Measurements from ENCODE around the gene ARL6IP5. TPM values are rescaled to one million over a fixed set of nuclear protein-coding genes. Genes with fewer than 3 reads are reported as not detected.

Gene ARL6IP5
- total RNA-seq, 1 donor from 2014 or later, result 195 TPM

DNA sequence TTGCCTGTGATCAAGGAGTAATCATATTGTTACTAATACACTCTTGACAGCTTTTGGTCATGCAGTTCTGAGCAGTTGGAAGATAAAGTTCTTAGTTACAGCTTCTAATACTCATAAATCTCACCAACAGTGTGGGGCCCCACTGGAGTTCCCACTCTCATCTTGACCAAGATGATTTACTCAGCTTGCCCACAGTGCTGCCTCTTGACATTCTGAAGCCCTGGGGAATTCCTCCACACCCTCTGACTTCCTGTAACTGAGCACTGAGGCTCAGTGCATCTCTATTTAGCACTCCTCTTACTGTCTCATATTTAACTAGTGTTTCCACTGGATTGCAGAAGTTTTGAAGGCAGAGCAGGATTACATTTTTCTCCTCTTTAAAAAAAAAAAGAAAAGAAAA lies 1.9 kb upstream of the ARL6IP5 start:
- DNase-seq (ENCODE audit: missing footprints) (no peak), ATAC-seq (no peak)
- intact Hi-C loops (cut with DNase I), result no loop called here

DNA sequence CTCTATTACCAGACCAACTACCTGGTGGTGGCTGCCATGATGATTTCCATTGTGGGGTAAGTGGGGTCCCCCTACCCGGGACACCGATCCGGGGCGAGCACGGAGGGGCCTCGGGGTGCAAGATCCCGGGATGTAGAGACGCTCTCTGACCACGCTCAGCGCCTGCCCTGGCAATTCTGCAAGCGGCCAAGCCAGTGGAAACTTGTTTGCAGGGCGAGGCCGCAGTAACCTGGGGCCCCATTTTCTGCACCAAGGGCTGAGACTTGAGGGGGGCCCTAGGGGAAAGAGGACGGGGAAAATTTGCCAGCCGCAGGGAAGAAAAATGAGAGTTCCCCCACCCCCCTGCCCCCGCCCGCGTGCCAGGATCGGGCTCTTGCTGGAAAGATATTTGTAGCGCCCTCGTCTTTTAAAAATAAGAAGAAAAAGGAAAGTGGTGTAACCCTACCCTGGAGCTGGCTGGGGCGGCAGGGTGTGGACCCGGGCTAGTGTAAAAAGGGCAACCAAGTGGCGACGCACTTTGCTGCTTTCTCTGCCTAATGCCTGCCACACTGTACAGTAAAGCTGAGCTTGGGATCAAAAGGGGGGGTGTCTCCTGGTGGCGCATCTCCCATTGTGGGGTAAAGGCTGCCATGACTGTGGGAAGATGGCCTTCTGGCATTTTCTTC lies 563 bp downstream of the ARL6IP5 start:
- ATAC-seq, result peak; percentile 46
- intact Hi-C loops (cut with DNase I), result no loop called here

GRCh38 chr3:69085833-69086722 lies 1.3 kb downstream of the ARL6IP5 start:
- intact Hi-C loops (cut with DNase I), result loop anchor here (1.0 kb wide), 1 partner anchor 31 kb away; no protein-coding TSS in a partner anchor
- ATAC-seq, result peak; percentile 75
- DNase-seq (ENCODE audit: missing footprints), result peak; percentile 90

More for the DNA sequence above, 563 bp downstream of the ARL6IP5 start:
- DNase-seq (ENCODE audit: missing footprints), result no peak

- intact Hi-C loops (cut with DNase I), result no loop called here
These were observed 2.5 kb downstream of the ARL6IP5 start for GRCh38 chr3:69087030-69087791.

DNA sequence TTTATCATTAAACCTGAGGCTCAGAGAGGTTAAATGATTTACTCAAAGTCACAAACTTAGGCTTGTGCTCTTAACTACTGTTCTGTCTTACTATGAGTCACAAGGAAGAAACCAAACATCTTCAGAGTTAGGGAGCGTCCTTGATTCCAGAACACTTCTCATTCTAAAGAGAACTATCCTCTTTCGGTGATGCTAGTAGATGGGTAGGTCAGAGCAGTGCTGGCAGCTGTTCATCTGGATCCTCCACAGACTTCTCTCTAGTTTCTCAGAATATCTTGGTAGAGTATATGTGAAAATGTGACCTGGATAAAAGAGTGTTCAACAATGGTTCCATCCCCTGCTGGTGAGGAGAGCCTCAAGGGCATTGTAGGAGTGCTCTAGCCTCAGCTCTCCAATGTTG lies 3.3 kb downstream of the ARL6IP5 start:
- DNase-seq (ENCODE audit: missing footprints), result no peak
- no peak for ATAC-seq
- intact Hi-C loops (cut with DNase I), result no loop called here

More at GRCh38 chr3:69087030-69087791, 2.5 kb downstream of the ARL6IP5 start:
- DNase-seq (ENCODE audit: missing footprints), result no peak
- ATAC-seq, result no peak

- no peak for DNase-seq (ENCODE audit: missing footprints)
- intact Hi-C loops (cut with DNase I), result no loop called here
- no peak for ATAC-seq
These were observed 5.3 kb downstream of the ARL6IP5 start for GRCh38 chr3:69090021-69090420.

- intact Hi-C loops (cut with DNase I), result no loop called here
- ATAC-seq, result no peak
These were observed 6.8 kb downstream of the ARL6IP5 start for GRCh38 chr3:69091389-69092029.

DNA sequence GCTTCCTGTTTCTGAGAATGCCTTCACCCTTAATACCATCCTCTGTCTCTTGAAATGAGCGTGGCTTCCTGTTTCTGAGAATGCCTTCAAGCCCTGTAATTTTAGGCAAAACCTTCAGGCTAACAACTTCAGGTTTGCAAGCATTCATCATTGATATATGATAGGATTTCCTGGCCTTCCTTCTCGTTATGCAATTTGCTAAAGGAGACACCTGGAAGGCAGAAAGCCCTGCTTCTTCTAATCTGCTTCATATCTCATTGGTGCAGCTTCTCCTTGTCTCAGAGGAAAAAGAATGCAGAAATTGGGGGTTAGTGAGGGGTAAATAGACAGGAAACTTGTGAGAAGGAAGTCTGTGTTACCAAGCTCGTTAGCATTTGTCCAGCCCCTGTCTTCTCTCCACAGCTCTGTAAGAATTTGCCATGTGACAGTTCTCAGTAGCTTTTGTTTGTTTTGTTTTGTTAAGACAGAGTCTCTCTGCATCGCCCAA lies 7.3 kb downstream of the ARL6IP5 start:
- ATAC-seq (no peak), DNase-seq (ENCODE audit: missing footprints) (no peak)
- intact Hi-C loops (cut with DNase I), result no loop called here

More at GRCh38 chr3:69091389-69092029, 6.8 kb downstream of the ARL6IP5 start:
- no peak for DNase-seq (ENCODE audit: missing footprints)

DNA sequence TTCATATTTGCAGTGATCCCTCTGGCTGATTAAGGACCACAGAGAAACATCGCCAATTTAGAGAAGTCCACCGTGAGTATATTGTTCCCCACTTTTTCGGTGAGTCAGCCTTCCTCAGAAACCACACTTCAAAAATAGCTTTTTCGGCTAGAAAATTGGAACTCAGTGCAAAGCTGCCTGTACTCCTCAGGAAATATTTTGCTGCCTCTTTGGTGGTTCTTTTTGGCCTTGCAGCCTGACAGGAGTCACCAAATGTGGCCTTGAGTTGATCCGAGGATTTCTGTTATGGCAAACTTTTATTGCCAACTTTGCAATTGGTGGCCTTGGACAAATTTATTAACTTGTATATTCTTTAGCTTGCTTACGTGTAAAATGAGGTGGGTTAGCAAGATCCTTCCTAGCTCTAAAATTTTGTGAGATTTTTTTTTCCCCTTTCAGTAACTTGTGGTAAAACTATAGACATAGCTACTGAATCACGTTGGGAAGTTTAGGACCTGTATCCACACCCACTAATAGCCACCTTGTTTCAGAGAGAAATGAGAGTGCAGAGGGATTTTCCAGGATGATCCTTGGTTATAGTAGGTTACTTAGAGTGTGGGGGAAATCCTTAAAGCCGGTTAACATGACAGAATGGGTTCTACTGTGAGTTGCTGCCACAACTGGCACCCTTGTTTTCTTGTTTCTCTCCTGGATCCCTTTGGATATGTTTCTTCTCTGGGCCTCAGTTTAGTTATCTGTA lies 9.9 kb downstream of the ARL6IP5 start:
- peak; percentile 7 for ATAC-seq
- intact Hi-C loops (cut with DNase I), result no loop called here
- DNase-seq (ENCODE audit: missing footprints), result no peak

DNA sequence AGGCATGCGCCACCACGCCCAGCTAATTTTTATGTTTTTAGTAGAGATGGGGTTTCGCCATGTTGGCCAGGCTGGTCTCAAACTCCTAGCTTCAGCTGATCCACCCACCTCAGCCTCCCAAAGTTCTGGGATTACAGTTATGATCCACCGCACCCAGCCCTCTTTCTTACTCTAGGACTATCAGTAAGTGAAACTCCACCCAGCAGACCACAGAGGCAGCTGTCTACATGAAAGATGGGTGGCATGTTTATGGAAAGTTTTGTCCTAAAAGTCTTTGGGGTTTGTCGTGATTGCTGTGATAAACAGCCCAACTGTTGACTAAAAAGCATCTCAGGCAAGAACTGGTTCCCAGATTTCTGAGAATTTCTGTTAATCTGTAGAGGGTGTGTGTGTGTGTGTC lies 10.9 kb downstream of the ARL6IP5 start:
- DNase-seq (ENCODE audit: missing footprints), result no peak
- ATAC-seq, result no peak
- intact Hi-C loops (cut with DNase I), result no loop called here

DNA sequence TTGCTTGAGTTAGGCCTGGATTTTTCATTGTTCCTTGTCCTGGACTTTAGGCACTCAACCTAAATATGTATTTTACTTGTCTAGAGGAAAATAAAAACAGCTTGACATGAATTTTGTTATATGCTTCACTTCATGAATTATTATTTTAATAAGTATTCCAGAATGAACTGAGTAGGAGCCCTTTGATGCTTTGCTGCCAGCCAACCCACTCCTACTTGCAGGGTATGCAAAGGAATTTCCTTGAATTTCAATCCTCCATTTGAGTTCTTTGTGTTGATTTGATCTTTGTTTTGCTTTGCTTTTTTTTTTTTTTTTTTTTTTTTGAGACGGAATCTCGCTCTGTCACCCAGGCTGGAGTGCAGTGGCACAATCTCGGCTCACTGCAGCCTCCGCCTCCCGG lies 11.6 kb downstream of the ARL6IP5 start:
- DNase-seq (ENCODE audit: missing footprints), result no peak
- intact Hi-C loops (cut with DNase I), result no loop called here
- no peak for ATAC-seq

GRCh38 chr3:69097407-69098086 lies 12.8 kb downstream of the ARL6IP5 start:
- DNase-seq (ENCODE audit: missing footprints), result no peak
- intact Hi-C loops (cut with DNase I), result no loop called here
- no peak for ATAC-seq

DNA sequence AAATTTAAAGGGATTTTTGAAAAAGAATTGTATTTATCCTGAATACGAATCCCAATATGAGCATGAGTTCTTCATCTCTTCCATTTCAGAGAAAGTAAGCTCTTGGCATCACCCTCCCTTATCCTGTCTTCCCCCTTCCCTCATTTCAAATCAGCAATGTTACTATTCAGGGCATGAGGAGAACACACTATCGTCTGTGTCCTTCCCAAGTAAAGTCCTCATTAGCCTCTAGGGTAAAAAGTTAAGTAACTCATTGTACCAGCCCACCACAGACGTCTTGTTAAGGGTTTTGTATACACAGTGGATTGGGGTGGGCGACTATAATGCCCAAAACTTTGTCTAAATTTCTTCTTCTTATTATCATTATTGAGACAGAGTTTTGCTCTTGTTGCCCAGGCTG lies 14.8 kb downstream of the ARL6IP5 start:
- ATAC-seq (peak; percentile 35), DNase-seq (ENCODE audit: missing footprints) (no peak)
- intact Hi-C loops (cut with DNase I), result no loop called here

GRCh38 chr3:69102384-69102783 lies 17.6 kb downstream of the ARL6IP5 start:
- ATAC-seq (no peak), DNase-seq (ENCODE audit: missing footprints) (no peak)
- intact Hi-C loops (cut with DNase I), result no loop called here

- DNase-seq (ENCODE audit: missing footprints) (no peak), ATAC-seq (peak; percentile 46)
- intact Hi-C loops (cut with DNase I), result no loop called here
These were observed 18.4 kb downstream of the ARL6IP5 start for GRCh38 chr3:69103123-69103522.

DNA sequence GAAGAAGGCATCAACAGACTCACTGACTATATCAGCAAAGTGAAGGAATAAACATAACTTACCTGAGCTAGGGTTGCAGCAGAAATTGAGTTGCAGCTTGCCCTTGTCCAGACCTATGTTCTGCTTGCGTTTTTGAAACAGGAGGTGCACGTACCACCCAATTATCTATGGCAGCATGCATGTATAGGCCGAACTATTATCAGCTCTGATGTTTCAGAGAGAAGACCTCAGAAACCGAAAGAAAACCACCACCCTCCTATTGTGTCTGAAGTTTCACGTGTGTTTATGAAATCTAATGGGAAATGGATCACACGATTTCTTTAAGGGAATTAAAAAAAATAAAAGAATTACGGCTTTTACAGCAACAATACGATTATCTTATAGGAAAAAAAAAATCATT lies 19.8 kb downstream of the ARL6IP5 start:
- DNase-seq (ENCODE audit: missing footprints) (no peak), ATAC-seq (no peak)
- intact Hi-C loops (cut with DNase I), result no loop called here

- DNase-seq (ENCODE audit: missing footprints) (no peak), ATAC-seq (no peak)
- intact Hi-C loops (cut with DNase I), result no loop called here
These were observed 20.6 kb downstream of the ARL6IP5 start for GRCh38 chr3:69105320-69105719.

DNA sequence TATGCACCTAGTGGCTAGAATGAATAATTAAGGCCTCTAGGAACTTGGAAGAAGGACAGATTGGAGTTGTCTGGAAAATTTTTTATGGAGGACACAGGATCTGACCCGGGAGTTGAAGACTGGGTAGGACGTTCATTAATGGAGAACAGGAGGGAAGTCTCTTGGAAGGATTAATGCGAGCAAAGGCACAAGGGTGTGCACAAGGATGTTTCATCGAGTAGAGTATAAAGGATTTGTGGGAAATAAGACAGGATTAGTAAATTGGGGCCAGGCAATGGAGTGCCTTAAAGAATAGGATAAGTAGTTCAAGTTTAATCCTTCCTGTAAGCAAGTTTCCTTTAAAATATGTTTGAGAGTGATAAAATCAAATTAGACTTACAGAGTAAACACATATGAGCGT lies 23.1 kb downstream of the ARL6IP5 start:
- intact Hi-C loops (cut with DNase I), result no loop called here
- no peak for ATAC-seq
- DNase-seq (ENCODE audit: missing footprints), result no peak
